Measurements from ENCODE around the gene VTCN1.
"Not testable (repeated sequence)": the region's sequence is repeated elsewhere in the genome, so short reads cannot be mapped to it uniquely, and the experiment has no call there.

Gene VTCN1, protein sequence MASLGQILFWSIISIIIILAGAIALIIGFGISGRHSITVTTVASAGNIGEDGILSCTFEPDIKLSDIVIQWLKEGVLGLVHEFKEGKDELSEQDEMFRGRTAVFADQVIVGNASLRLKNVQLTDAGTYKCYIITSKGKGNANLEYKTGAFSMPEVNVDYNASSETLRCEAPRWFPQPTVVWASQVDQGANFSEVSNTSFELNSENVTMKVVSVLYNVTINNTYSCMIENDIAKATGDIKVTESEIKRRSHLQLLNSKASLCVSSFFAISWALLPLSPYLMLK

GRCh38 chr1:117210831-117211261 is at the start of gene VTCN1:
Gene VTCN1 (minus strand): TSS chr1:117210927. CDS start chr1:117210855, 72 bp downstream.
- DNase-seq: no peak

DNA sequence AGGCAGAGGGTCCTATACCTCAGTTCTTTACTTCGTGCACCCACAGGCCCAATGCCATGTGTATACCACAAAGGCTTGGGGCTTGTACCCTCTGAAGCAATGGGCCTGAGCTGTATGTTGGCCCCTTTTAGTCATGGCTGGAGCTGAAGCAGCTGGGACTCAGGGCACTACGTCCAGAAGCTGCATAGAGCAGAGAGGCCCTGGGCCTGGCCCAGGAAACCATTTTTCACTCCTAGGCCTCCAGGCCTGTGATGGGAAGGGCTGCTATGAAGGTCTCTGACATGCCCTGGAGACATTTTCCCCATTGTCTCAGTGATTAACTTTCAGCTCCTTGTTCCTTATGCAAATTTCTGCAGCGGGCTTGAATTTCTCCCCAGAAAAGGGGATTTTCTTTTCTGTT is 48.1 kb upstream of the VTCN1 start:
- DNase-seq: no peak

GRCh38 chr1:117258075-117258474 is 47.3 kb upstream of the VTCN1 start:
- DNase-seq: not testable (repeated sequence)

DNA sequence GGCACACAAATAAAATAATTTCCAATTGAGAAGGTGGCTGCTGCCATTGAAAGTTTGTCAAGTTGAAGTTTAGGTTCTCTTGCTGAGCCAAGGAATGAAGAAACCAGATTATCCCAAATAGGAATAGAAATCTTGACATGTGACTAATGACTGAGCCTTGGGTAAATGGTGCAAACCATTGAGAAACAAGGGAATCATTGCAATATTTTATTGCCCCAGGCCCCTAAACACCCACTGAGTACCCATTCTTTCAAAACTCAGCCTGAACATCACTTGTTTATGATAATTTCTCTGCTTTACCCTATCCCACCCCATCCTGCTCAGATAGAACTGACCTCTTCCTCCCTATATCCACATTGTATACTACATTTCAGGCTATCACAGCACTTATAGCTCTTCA is 46.6 kb upstream of the VTCN1 start:
- DNase-seq: no peak

GRCh38 chr1:117250061-117250606 is 39.4 kb upstream of the VTCN1 start:
- no peak for DNase-seq

- DNase-seq: no peak
Measured at GRCh38 chr1:117244971-117245370, 34.2 kb upstream of the VTCN1 start.

- no peak for DNase-seq
Measured at GRCh38 chr1:117244306-117244705, 33.6 kb upstream of the VTCN1 start.

DNA sequence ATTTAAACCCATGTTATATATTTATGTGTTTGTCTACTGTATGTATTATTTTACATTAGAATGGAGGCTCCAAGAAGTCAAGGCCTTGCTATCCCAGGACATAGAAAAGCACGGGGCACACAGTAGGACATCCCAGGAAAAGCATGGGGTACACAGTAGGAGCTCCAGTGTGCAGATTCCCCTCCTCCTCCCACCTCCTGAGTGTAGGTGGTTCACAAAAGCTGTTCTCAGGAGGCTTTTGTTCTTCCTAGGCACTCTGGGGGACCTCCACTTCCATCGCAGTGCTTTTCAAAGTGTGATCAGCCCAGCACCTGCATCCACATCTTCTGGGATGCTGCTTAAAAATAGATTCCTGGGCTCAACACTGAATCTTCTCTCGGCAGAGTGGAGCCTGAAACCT is 30.8 kb upstream of the VTCN1 start:
- DNase-seq: no peak

DNA sequence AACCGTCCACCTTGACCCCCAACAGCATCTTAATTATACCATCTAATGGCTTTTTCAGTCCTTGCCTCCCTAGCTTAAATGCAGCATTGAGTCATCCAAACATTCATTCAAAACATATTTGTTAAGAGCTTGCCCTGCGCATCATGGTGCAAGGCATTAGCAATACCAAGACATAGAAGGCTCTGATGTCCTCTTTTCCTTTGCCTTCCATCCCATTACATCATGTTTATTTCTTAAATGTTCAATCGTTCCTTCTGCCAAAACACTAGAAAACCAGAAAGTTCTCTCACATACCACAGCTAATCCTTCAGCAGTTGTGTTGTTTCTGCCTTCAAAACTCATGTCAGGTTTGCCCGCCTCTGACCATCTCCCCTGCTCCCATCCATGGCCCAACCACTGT is 29.8 kb upstream of the VTCN1 start:
- no peak for DNase-seq

DNA sequence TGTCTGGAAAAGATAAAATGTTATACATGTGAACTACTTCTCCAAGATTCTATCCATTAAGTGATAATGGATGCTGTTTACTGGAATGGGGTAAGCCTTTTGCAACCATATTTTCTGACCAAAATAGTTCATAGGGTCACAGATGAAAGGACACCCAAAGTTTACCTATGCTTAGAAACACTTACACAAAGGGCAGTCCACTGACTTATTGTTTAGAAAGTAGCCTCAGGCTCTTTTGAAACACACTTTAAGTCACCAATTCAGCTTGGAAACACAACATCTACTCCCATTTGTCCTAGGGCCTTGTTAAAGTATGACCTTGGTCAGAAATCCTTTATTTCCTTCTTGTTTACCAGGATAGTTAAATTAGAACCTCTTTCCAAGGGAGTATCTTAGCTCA is 28.7 kb upstream of the VTCN1 start:
- DNase-seq: no peak

GRCh38 chr1:117237726-117238381 is 27.1 kb upstream of the VTCN1 start:
- DNase-seq: no peak

- DNase-seq: no peak
Measured at GRCh38 chr1:117235863-117236465, 25.2 kb upstream of the VTCN1 start.

GRCh38 chr1:117232531-117232930 is 21.8 kb upstream of the VTCN1 start:
- DNase-seq: no peak

DNA sequence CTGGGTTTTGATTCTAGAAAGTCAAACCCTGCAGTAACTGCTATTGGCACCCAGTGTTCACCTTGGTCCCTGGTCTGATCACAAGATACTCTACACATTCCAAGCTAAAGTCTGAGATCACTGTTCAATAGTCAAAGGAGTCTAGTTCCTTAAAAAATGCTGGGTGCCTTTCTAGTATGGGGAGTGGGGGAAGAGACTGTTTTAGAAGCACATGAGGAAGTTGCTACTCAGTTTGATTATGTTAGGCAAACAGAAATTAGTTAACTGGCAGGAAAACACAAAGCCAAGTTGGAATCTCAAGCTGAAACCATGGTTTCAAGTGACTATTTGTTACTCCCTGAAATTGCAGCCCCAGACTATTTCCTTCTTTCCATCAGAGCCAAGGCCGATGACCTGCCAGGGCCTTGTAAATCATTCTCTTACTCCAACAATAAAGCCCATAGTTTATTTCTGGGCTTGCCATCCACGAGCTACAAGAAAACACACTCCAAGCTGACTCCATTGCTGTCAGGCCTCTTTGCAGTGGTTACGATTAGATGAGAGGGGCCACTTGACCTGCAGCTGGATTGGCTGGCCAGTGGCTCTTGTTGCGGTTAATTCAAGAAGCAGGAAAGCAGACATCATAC is 21.1 kb upstream of the VTCN1 start:
- no peak for DNase-seq

DNA sequence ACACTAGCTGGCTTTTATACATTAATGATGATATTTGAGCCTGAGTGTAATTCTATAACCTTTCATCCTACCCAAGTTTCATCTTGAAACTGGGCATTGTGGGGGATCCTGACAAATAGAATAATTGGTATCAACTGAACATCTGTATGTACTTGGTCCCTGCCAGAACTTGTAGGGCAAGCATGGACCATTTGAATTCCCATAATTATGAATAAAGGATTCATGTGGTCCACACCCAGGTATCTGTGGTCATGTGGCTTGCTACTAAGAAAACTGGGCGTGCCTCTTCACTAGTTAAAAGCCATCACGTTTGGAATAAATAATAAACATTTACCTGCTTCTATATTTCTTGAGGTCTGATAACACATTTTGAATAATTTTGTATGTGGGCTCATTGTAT is 20.6 kb upstream of the VTCN1 start:
- no peak for DNase-seq

- DNase-seq: no peak
Measured at GRCh38 chr1:117229217-117229616, 18.5 kb upstream of the VTCN1 start.

- no peak for DNase-seq
Measured at GRCh38 chr1:117225931-117226330, 15.2 kb upstream of the VTCN1 start.

DNA sequence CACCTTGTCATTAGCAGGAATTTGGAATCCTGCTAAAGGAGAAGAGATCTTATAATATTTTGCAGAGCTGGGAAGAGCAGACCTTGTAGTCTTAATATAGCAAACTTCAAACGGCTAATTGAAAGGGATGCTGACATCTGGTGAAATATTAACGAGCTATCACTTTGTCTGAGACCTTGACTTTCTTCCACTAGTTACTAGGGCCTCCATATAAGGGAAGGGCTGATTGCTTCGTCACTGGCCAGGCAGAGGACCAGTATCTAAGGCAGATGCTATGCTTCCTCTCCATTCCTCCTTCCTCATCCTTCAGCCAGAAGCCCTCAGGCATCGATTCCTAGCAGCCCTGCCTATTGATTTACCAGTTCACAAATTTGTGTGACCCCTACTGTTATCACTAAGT is 6.0 kb upstream of the VTCN1 start:
- no peak for DNase-seq

DNA sequence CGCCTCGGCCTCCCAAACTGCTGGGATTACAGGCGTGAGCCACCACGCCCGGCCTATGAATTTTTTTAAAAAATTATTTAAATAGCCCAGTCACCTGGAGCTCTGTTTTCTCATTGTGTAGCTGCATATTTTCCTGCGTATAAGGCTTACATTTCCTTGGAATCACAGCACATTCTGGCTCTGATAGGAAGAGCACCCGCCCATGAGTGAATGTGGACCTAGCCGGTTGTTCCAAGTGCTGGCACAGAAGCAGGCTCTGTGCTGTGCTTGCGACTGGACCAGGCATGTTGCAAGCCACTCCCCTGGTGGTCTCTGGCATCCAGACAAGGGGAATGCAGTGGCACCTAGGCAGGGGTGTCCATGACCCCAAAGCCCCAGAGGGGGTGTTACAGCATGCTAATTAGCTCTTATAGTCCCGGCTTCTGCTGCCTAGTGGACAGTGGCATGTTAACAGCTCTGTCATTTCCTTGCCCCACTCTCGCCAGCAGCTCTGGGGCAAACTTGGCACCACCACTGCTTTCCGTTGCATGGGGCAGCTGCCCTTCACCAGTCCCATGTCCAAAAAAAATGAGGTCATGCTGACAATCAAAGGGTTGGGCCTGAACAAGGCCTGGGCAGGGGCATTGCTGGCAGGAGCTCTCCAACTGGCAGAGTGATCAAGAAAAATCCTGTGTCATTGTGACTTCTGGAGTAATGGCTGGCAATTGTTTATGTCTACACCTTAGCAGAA is 5.2 kb upstream of the VTCN1 start:
- no peak for DNase-seq

- DNase-seq: no peak
Measured at GRCh38 chr1:117215019-117215418, 4.3 kb upstream of the VTCN1 start.

DNA sequence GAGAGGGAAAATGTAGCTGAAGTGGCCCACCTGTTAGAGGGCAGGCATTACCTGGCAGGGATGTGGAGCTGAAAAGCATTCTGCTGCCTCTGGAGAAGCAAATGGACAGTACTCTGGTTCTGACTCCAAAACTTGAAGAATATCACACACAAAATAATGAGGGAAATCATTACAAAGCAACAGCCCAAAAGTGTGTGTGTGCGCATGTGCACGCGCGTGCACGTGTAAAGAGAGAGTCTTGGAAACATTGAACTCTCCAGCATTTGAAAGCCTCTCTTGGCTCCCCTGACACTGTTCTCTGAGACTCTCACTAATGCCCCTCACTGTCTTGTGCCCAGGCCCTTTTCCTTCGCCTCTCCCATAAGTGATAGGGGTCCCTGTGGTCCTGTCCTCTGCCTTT is 2.3 kb upstream of the VTCN1 start:
- no peak for DNase-seq

DNA sequence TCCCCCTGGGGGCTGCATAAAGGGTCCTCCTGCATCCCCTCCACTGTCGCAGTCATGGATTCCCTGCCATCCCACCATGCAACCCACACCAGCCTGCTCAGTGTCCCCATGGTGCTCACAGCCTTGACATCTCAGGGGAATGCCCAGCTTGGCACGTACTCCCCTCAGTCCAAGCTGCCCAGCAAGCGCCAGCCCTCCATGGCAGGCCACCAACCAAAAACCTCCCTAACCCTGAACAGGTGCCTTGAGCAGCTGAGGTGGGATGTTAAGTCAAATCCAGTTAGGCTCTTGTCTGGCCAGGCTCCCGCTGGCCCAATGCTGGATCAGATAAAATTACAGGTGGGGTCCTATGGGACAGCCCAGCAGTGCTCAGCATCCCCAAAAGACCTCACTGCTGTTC is 341 bp downstream of the VTCN1 start:
- no peak for DNase-seq

GRCh38 chr1:117209094-117209493 is 1.6 kb downstream of the VTCN1 start:
- no peak for DNase-seq
